Muscle of leg (tissue), 11 donors: Measurements from ENCODE around the gene ACER3. TPM values are rescaled to one million over a fixed set of nuclear protein-coding genes. Genes with fewer than 3 reads are reported as not detected.
A peak's percentile ranks its signal among the peaks of the same experiment; 100 is the strongest.
"Not testable (repeated sequence)": the region's sequence is repeated elsewhere in the genome, so short reads cannot be mapped to it uniquely, and the experiment has no call there.

ENCODE experiments used
- DNase-seq: peaks from one replicate; pipeline ENCODE4 v3.0.0; 2013
- H3K27ac ChIP-seq: one replicate; pipeline ENCODE4 v1.5.1; 2013; ENCODE audit warnings: mild to moderate bottlenecking, low read length, control low read depth
- H3K27me3 ChIP-seq: one replicate; pipeline ENCODE4 v1.6.1; 2013; ENCODE audit warnings: low read length; ENCODE audit not compliant: control insufficient read depth, insufficient read depth
- H3K36me3 ChIP-seq: one replicate; pipeline ENCODE4 v1.6.1; 2013; ENCODE audit warnings: low read length; ENCODE audit not compliant: control insufficient read depth, insufficient read depth
- H3K4me1 ChIP-seq: one replicate; pipeline ENCODE4 v1.6.1; 2013; ENCODE audit warnings: low read length; ENCODE audit not compliant: control insufficient read depth, insufficient read depth
- H3K4me3 ChIP-seq: one replicate; pipeline ENCODE4 v1.5.1; 2013; ENCODE audit warnings: low read length, control low read depth
- H3K9me3 ChIP-seq: replicated peaks from 2 replicates; pipeline ENCODE4 v1.6.1; 2013; ENCODE audit warnings: low read depth, low read length; ENCODE audit not compliant: control insufficient read depth
- WGBS: methylation state at CpG from one replicate; pipeline ENCODE4 v1.1.5; 2013; ENCODE audit warnings: missing lambda C conversion rate; ENCODE audit not compliant: insufficient coverage; 5-methylcytosine and 5-hydroxymethylcytosine counted together
- polyA plus RNA-seq, 8 donors: library from polyadenylated mRNA; unstranded; fragments of 120-200 nt; gene quantifications; one replicate each; pipeline versions ENCODE4 v1.2.1 to v1.2.3, GENCODE V29; 2013; ENCODE audit warnings: inconsistent platforms in 1 of 8, low replicate concordance in 1 of 8; ENCODE audit not compliant: insufficient read length in 8 of 8, insufficient read depth in 1 of 8
- total RNA-seq: library from RNA; stranded (reverse); fragments of 120-200 nt; gene quantifications from one replicate; pipeline ENCODE4 v1.2.4, GENCODE V29; 2013

Gene ACER3
- total and polyA plus RNA-seq, 9 donors: 4.5 to 10.3 (median 5.9) TPM

GRCh38 chr11:77042111-77042726, 181.5 kb downstream of the ACER3 start:
- no peak for DNase-seq
- H3K4me3 ChIP-seq: no peak overlapping the region
- WGBS: 86% methylated on average over 11 of the region's 13 CpGs
- peaks cover 61% of the 10 kb centered on the region for H3K27me3 ChIP-seq
- H3K4me1 ChIP-seq: peaks cover 10% of the 10 kb centered on the region
- H3K36me3 ChIP-seq: no peaks in the 10 kb centered on the region
- no peaks in the 10 kb centered on the region for H3K9me3 ChIP-seq
- no peak overlapping the region for H3K27ac ChIP-seq

GRCh38 chr11:77044356-77044755, 183.6 kb downstream of the ACER3 start:
- WGBS: no CpG with 5 or more reads among the region's 2 CpGs
- H3K36me3 ChIP-seq: no peaks in the 10 kb centered on the region
- no peak overlapping the region for H3K27ac ChIP-seq
- peaks cover 47% of the 10 kb centered on the region for H3K27me3 ChIP-seq
- no peak for DNase-seq
- peaks cover 11% of the 10 kb centered on the region for H3K4me1 ChIP-seq
- H3K4me3 ChIP-seq: no peak overlapping the region
- H3K9me3 ChIP-seq: no peaks in the 10 kb centered on the region

GRCh38 chr11:77044886-77045285, 184.2 kb downstream of the ACER3 start:
- Histone ChIP-seq H3K36me3 (no peaks in the 10 kb centered on the region), H3K27me3 (peaks cover 42% of the 10 kb centered on the region), H3K4me3 (no peak overlapping the region), H3K27ac (no peak overlapping the region), H3K9me3 (no peaks in the 10 kb centered on the region), H3K4me1 (peaks cover 7% of the 10 kb centered on the region)
- no peak for DNase-seq
- WGBS: 89% methylated on average over 9 of the region's 9 CpGs

- under 1% methylated on average over 21 of the region's 39 CpGs for WGBS
- Histone ChIP-seq H3K36me3 (no peaks in the 10 kb centered on the region), H3K4me3 (no peak overlapping the region), H3K27ac (no peak overlapping the region), H3K9me3 (no peaks in the 10 kb centered on the region), H3K27me3 (peaks cover 30% of the 10 kb centered on the region), H3K4me1 (peaks cover 4% of the 10 kb centered on the region)
- DNase-seq: peak; percentile 11
These were observed 185.4 kb downstream of the ACER3 start for GRCh38 chr11:77046060-77046501.

GRCh38 chr11:77047007-77047927, 186.5 kb downstream of the ACER3 start:
- Histone ChIP-seq H3K27ac (peak overlapping the region; percentile 49), H3K4me1 (peaks cover 4% of the 10 kb centered on the region), H3K27me3 (peaks cover 21% of the 10 kb centered on the region), H3K9me3 (no peaks in the 10 kb centered on the region), H3K4me3 (peak overlapping the region; percentile 36), H3K36me3 (no peaks in the 10 kb centered on the region)
- DNase-seq: peak; percentile 95
- no CpG with 5 or more reads among the region's 15 CpGs for WGBS

- WGBS: no CpG with 5 or more reads among the region's 7 CpGs
- H3K27me3 ChIP-seq: peaks cover 19% of the 10 kb centered on the region
- not testable (repeated sequence) for H3K9me3 ChIP-seq, H3K4me1 ChIP-seq, DNase-seq, H3K4me3 ChIP-seq, H3K27ac ChIP-seq, H3K36me3 ChIP-seq
These were observed 187.3 kb downstream of the ACER3 start for GRCh38 chr11:77047928-77048446.

GRCh38 chr11:77049026-77049425, 188.3 kb downstream of the ACER3 start:
- Histone ChIP-seq H3K27ac (no peak overlapping the region), H3K4me3 (no peak overlapping the region), H3K4me1 (peaks cover 4% of the 10 kb centered on the region), H3K27me3 (peaks cover 17% of the 10 kb centered on the region), H3K9me3 (no peaks in the 10 kb centered on the region), H3K36me3 (no peaks in the 10 kb centered on the region)
- 83% methylated on average over 2 of the region's 6 CpGs for WGBS
- no peak for DNase-seq

GRCh38 chr11:77051511-77051910, 190.8 kb downstream of the ACER3 start:
- H3K36me3 ChIP-seq: no peaks in the 10 kb centered on the region
- H3K4me1 ChIP-seq: peaks cover 4% of the 10 kb centered on the region
- peaks cover under 1% of the 10 kb centered on the region for H3K9me3 ChIP-seq
- no peak overlapping the region for H3K4me3 ChIP-seq
- H3K27me3 ChIP-seq: peaks cover 2% of the 10 kb centered on the region
- no peak for DNase-seq
- WGBS: 84% methylated on average over 2 of the region's 3 CpGs
- H3K27ac ChIP-seq: no peak overlapping the region

- no peak for DNase-seq
- no peak overlapping the region for H3K27ac ChIP-seq
- WGBS: 83% methylated on average over 5 of the region's 7 CpGs
These were observed 191.8 kb downstream of the ACER3 start for GRCh38 chr11:77052518-77052917.

More at GRCh38 chr11:77052518-77052917, 191.8 kb downstream of the ACER3 start:
- H3K27me3 ChIP-seq: peaks cover 2% of the 10 kb centered on the region
- H3K9me3 ChIP-seq: peaks cover 8% of the 10 kb centered on the region
- no peak overlapping the region for H3K4me3 ChIP-seq
- no peaks in the 10 kb centered on the region for H3K4me1 ChIP-seq
- H3K36me3 ChIP-seq: no peaks in the 10 kb centered on the region
